Measurements from ENCODE around the gene SMCHD1. TPM values are rescaled to one million over a fixed set of nuclear protein-coding genes. Genes with fewer than 3 reads are reported as not detected.
"Not testable (repeated sequence)": the region's sequence is repeated elsewhere in the genome, so short reads cannot be mapped to it uniquely, and the experiment has no call there.

SMCHD1 gene
- total RNA-seq, 4 donors from 2014 or later, result 57.2 to 204 (median 105) TPM

DNA sequence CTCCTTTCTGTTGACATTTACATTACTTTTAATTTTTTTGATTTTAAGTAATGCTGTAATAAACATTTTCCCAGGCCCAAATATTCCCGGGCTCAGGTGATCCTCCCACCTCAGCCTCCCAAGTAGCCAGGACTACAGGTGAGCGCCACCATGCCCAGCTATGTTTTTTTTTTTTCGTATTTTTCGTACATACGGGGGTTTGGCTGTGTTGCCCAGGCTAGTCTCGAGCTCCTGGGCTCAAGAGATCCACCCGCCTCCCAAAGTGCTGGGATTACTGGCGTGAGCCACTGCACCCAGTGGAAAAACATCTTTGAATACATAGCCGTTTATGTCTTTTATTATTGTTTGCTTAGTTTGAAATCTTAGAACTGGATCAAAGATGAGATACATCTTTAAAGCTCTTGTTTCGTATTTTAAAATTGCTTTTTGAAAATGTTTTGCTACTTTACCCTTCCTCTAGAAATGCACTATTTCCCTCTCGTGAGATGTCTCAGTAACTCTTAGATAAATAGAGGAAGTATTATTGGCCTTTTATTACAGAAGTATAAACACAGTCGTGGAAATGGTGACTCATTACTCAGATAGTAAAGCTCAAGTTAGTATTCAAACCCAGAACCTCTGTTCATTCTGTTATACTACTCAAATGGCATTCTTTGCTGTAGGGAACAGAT is 2.4 kb downstream of the SMCHD1 start:
- Histone ChIP-seq H3K9me3 (no peaks in the 10 kb centered on the region), H3K4me3 (peak overlapping the region; percentile 77 to 94 (median 94)), H3K36me3 (no peaks in the 10 kb centered on the region), H3K27me3 (no peaks in the 10 kb centered on the region), H3K27ac (peak overlapping the region; percentile 63 to 100 (median 100)), H3K4me1 (peaks cover 0 to 29% (median 0%) of the 10 kb centered on the region in 4 donors)
- no peak for DNase-seq
- TF ChIP-seq POLR2A (IDR thresholded peaks at IDR 0.05), result peak in 1 of 2 donors; percentile 54
- TF ChIP-seq, protein P1, sequence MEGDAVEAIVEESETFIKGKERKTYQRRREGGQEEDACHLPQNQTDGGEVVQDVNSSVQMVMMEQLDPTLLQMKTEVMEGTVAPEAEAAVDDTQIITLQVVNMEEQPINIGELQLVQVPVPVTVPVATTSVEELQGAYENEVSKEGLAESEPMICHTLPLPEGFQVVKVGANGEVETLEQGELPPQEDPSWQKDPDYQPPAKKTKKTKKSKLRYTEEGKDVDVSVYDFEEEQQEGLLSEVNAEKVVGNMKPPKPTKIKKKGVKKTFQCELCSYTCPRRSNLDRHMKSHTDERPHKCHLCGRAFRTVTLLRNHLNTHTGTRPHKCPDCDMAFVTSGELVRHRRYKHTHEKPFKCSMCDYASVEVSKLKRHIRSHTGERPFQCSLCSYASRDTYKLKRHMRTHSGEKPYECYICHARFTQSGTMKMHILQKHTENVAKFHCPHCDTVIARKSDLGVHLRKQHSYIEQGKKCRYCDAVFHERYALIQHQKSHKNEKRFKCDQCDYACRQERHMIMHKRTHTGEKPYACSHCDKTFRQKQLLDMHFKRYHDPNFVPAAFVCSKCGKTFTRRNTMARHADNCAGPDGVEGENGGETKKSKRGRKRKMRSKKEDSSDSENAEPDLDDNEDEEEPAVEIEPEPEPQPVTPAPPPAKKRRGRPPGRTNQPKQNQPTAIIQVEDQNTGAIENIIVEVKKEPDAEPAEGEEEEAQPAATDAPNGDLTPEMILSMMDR (IDR thresholded peaks at IDR 0.05), result no peak

DNA sequence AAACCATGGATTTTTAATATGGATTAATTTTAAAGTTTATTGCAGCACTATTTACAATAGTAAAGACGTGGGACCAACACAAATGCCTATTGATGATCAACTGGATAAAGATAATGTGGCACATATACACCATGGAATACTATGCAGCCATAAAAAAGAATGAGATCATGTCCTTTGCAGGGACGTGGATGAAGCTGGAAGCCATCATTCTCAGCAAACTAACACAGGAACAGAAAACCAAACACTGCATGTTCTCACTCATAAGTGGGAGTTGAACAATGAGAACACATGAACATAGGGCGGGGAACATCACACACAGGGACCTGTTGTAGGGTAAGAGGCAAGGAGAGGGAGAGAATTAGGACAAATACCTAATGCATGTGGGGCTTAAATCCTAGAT is 5.3 kb downstream of the SMCHD1 start:
- not testable (repeated sequence) for H3K27me3 ChIP-seq, H3K27ac ChIP-seq, H3K4me3 ChIP-seq, H3K9me3 ChIP-seq, DNase-seq, H3K36me3 ChIP-seq
- H3K4me1 ChIP-seq, result peaks cover 0 to 46% (median 0%) of the 10 kb centered on the region in 4 donors

DNA sequence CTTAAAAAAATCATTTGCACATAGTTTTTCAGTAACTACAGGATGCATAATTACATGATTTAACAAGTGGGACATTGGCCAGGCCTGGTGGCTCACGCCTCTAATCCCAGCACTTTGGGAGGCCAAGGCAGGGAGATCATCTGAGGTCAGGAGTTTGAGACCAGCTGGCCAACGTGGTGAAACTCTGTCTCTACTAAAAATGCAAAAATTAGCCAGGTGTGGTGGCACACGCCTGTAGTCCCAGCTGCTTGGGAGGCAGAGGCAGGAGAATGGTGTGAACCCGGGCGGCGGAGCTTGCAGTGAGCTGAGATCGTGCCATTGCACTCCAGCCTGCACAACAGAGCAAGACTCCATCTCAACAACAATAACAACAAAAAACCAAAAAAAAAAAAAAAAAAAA is 6.8 kb downstream of the SMCHD1 start:
- DNase-seq, H3K9me3 ChIP-seq, H3K4me3 ChIP-seq, H3K36me3 ChIP-seq, H3K27ac ChIP-seq, H3K27me3 ChIP-seq: not testable (repeated sequence)
- peaks cover 0 to 44% (median 0%) of the 10 kb centered on the region in 4 donors for H3K4me1 ChIP-seq

DNA sequence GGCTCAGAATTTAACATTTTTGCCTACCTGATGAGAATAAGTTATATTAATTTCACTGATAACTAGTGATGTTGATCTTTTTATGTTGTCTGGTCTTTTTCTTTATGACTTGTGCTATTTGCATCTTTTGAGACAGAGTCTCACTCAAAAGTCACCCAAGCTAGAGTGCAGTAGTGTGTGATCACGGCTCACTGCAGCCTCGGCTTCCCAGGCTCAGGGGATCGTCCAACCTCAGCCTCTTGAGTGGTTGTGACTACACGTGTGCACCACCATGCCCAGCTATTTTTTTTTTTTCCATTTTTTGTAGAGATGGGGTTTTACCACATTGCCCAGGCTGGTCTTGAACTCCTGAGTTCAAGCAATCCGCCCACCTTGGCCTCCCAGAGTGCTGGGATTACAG is 7.5 kb downstream of the SMCHD1 start:
- Histone ChIP-seq H3K4me3 (no peak overlapping the region), H3K4me1 (peaks cover 0 to 37% (median 0%) of the 10 kb centered on the region in 4 donors), H3K36me3 (peaks cover 0 to 14% (median 0%) of the 10 kb centered on the region in 3 donors), H3K27ac (peak overlapping the region in 1 of 4 donors; percentile 14), H3K9me3 (no peaks in the 10 kb centered on the region), H3K27me3 (no peaks in the 10 kb centered on the region)
- DNase-seq, result no peak
- TF ChIP-seq, protein P1 (IDR thresholded peaks at IDR 0.05), result no peak
- no peak for TF ChIP-seq POLR2A (IDR thresholded peaks at IDR 0.05)

DNA sequence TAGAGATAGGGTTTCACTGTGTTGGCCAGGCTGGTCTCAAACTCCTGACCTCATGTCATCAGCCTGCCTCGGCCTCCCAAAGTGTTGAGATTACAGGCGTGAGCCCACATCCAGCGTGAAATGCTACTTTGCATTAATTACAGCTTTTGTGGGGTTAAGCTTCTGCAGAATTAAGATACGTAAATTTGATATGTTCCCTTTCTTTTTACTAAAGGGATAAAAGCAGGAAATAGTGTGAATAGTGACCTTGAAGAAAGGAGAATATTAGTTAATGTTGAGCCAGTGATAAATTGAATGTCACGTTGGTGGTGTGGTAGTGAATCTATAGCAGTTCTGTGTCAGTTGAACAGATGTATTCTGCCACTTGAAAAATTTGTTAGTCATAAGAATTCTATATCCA is 16.9 kb downstream of the SMCHD1 start:
- no peaks in the 10 kb centered on the region for H3K4me1 ChIP-seq
- no peaks in the 10 kb centered on the region for H3K27me3 ChIP-seq
- H3K36me3 ChIP-seq, result peaks cover 0 to 92% (median 0%) of the 10 kb centered on the region in 3 donors
- no peak for TF ChIP-seq POLR2A (IDR thresholded peaks at IDR 0.05)
- TF ChIP-seq, protein P1 (IDR thresholded peaks at IDR 0.05), result no peak
- H3K9me3 ChIP-seq, result no peaks in the 10 kb centered on the region
- H3K4me3 ChIP-seq, result no peak overlapping the region
- no peak overlapping the region for H3K27ac ChIP-seq
- DNase-seq, result no peak

- Histone ChIP-seq H3K4me3 (no peak overlapping the region), H3K4me1 (no peaks in the 10 kb centered on the region), H3K27me3 (no peaks in the 10 kb centered on the region), H3K36me3 (peaks cover 0 to 88% (median 0%) of the 10 kb centered on the region in 3 donors), H3K9me3 (no peaks in the 10 kb centered on the region), H3K27ac (no peak overlapping the region)
- no peak for TF ChIP-seq POLR2A (IDR thresholded peaks at IDR 0.05)
- TF ChIP-seq, protein P1 (IDR thresholded peaks at IDR 0.05), result no peak
- DNase-seq, result no peak
Observed at GRCh38 chr18:2672872-2673271, 17.3 kb downstream of the SMCHD1 start.

- peaks cover 0 to 35% (median 0%) of the 10 kb centered on the region in 3 donors for H3K36me3 ChIP-seq
- not testable (repeated sequence) for DNase-seq, H3K27ac ChIP-seq, H3K4me3 ChIP-seq, H3K4me1 ChIP-seq, H3K27me3 ChIP-seq, H3K9me3 ChIP-seq
Observed at GRCh38 chr18:2678933-2679332, 23.4 kb downstream of the SMCHD1 start.

Data from Peyer's patch (tissue), 4 donors.